Nephron progenitor cell (in vitro differentiated cells): ENCODE measurements around the gene HERC2.
"Not testable (repeated sequence)": the region's sequence is repeated elsewhere in the genome, so short reads cannot be mapped to it uniquely, and the experiment has no call there.

ENCODE experiments used
- DNase-seq: peaks from one replicate; pipeline ENCODE4 v3.0.0; 2021
- H3K27ac Mint-ChIP-seq: 2 replicates; pipeline ENCODE4 v1.8.0; 2021; ENCODE audit warnings: mild to moderate bottlenecking, moderate library complexity, mixed read lengths
- H3K27me3 Mint-ChIP-seq: 2 replicates; pipeline ENCODE4 v1.8.0; 2021; ENCODE audit warnings: mild to moderate bottlenecking, low read depth, mixed read lengths; ENCODE audit not compliant: poor library complexity
- H3K36me3 Mint-ChIP-seq: 2 replicates; pipeline ENCODE4 v1.8.0; 2021; ENCODE audit warnings: low read depth, mixed read lengths
- H3K4me1 Mint-ChIP-seq: 2 replicates; pipeline ENCODE4 v1.8.0; 2021; ENCODE audit warnings: mixed read lengths
- H3K4me3 Mint-ChIP-seq: 2 replicates; pipeline ENCODE4 v1.8.0; 2021; ENCODE audit warnings: mild to moderate bottlenecking, moderate library complexity, mixed read lengths
- H3K9me3 Mint-ChIP-seq: 2 replicates; pipeline ENCODE4 v1.8.0; 2021; ENCODE audit warnings: mild to moderate bottlenecking, moderate library complexity, mixed read lengths
- CTCF ChIP-seq: fragments of 200-600 bp; sonication (generic); IDR thresholded peaks from 2 replicates; pipeline ENCODE4 v1.5.0; 2021; ENCODE audit warnings: antibody characterized with exemption

HERC2 gene

GRCh38 chr15:28153492-28154119, 168.4 kb downstream of the HERC2 start:
- Mint-ChIP-seq H3K4me1 (no peaks in the 10 kb centered on the region), H3K4me3 (no peak overlapping the region), H3K36me3 (peaks cover 82% of the 10 kb centered on the region), H3K27me3 (no peaks in the 10 kb centered on the region), H3K27ac (peak overlapping the region; percentile 87), H3K9me3 (peaks cover 60% of the 10 kb centered on the region)
- DNase-seq: no peak
- TF ChIP-seq CTCF: no peak

GRCh38 chr15:28152538-28152923, 169.4 kb downstream of the HERC2 start:
- not testable (repeated sequence) for H3K4me3 Mint-ChIP-seq, H3K27ac Mint-ChIP-seq, DNase-seq, H3K4me1 Mint-ChIP-seq, H3K27me3 Mint-ChIP-seq
- Mint-ChIP-seq H3K9me3 (peaks cover 57% of the 10 kb centered on the region), H3K36me3 (peaks cover 82% of the 10 kb centered on the region)

- not testable (repeated sequence) for H3K4me3 Mint-ChIP-seq, H3K27ac Mint-ChIP-seq, H3K27me3 Mint-ChIP-seq, H3K4me1 Mint-ChIP-seq, DNase-seq
- Mint-ChIP-seq H3K9me3 (peaks cover 52% of the 10 kb centered on the region), H3K36me3 (peaks cover 78% of the 10 kb centered on the region)
Observed at GRCh38 chr15:28151864-28152537, 170.0 kb downstream of the HERC2 start.

GRCh38 chr15:28147801-28148200, 174.2 kb downstream of the HERC2 start:
- Mint-ChIP-seq H3K27me3 (no peaks in the 10 kb centered on the region), H3K27ac (no peak overlapping the region), H3K4me3 (no peak overlapping the region), H3K36me3 (peaks cover 90% of the 10 kb centered on the region), H3K4me1 (no peaks in the 10 kb centered on the region), H3K9me3 (peaks cover 34% of the 10 kb centered on the region)
- TF ChIP-seq CTCF: no peak
- no peak for DNase-seq

GRCh38 chr15:28145419-28145818, 176.6 kb downstream of the HERC2 start:
- not testable (repeated sequence) for DNase-seq, H3K4me3 Mint-ChIP-seq, H3K27me3 Mint-ChIP-seq, H3K4me1 Mint-ChIP-seq, H3K27ac Mint-ChIP-seq
- Mint-ChIP-seq H3K9me3 (peaks cover 26% of the 10 kb centered on the region), H3K36me3 (peaks cover 83% of the 10 kb centered on the region)

- Mint-ChIP-seq H3K27me3 (no peaks in the 10 kb centered on the region), H3K27ac (no peak overlapping the region), H3K4me3 (no peak overlapping the region), H3K9me3 (peaks cover 4% of the 10 kb centered on the region), H3K4me1 (no peaks in the 10 kb centered on the region), H3K36me3 (peaks cover 85% of the 10 kb centered on the region)
- DNase-seq: no peak
- no peak for TF ChIP-seq CTCF
Observed at GRCh38 chr15:28140062-28140461, 181.9 kb downstream of the HERC2 start.

GRCh38 chr15:28137408-28138039, 184.5 kb downstream of the HERC2 start:
- peaks cover 78% of the 10 kb centered on the region for H3K36me3 Mint-ChIP-seq
- H3K9me3 Mint-ChIP-seq, H3K4me1 Mint-ChIP-seq, H3K27me3 Mint-ChIP-seq, DNase-seq, H3K4me3 Mint-ChIP-seq, H3K27ac Mint-ChIP-seq: not testable (repeated sequence)

GRCh38 chr15:28136236-28136904, 185.6 kb downstream of the HERC2 start:
- H3K27me3 Mint-ChIP-seq, DNase-seq, H3K27ac Mint-ChIP-seq, H3K9me3 Mint-ChIP-seq, H3K4me1 Mint-ChIP-seq, H3K4me3 Mint-ChIP-seq: not testable (repeated sequence)
- H3K36me3 Mint-ChIP-seq: peaks cover 68% of the 10 kb centered on the region
